SU-DHL-6 (cell line): Measurements from ENCODE around the gene OR7G2.

Experiments used
- CTCF ChIP-seq: fragments of 200-600 bp; sonication (generic); IDR thresholded peaks from one replicate; pipeline ENCODE4 v1.5.1; 2017; ENCODE audit warnings: antibody characterized with exemption, mild to moderate bottlenecking, low read length, moderate library complexity; ENCODE audit not compliant: insufficient read depth, poor library complexity, severe bottlenecking
- EZH2phosphoT487 ChIP-seq: fragments of 200-600 bp; sonication (generic), shearing (Covaris generic); conservative IDR thresholded peaks from 2 replicates; pipeline ENCODE4 v1.6.1; 2018; ENCODE audit warnings: mild to moderate bottlenecking, antibody characterized with exemption, low read length, moderate library complexity, mixed read lengths

- TF ChIP-seq CTCF: no peak
- TF ChIP-seq EZH2phosphoT487: no peak
These were observed 52.5 kb downstream of the OR7G2 start for GRCh38 chr19:9054765-9055164.
